ENCODE results near the gene GLB1L3.
"Not testable (repeated sequence)": the region's sequence is repeated elsewhere in the genome, so short reads cannot be mapped to it uniquely, and the experiment has no call there.

GLB1L3 gene

DNA sequence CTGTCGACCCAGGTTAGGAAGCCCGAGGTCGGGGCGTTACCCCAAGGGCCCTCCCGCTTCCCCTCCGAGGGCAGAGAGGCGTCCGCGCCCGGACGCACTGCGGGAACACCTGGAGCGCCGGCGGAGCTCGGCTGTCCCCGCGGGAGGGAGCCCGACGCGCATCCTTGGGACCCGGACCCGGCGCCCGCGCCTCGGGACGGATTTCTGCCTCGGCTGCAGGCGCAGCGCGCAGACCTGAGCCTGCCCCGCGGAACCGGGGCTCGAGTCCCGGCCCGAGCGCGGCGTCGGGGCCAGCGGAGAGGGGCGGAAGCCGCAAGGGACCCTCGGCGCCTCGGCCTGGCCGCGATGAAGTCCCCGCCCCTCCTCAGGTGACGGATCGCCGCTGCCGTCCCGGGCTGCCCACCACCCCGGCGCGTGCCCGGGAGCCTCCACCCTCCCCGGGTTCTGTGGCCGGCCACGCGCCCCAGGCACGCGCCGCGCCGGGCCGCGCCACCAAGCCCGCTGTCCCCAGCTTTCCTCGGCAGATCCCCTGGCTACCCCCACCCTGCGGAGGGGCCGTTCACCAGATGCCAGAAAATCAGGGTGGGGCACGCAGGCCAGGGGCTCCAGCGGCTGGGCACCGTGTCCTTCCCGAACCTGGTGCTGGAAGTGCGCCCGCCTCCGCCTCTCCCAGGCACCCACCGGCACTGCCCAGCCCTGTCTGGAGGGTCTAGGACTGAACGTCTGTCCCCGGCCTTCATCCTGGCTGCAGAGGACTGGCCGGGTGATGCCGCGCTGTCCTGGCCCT, 410 bp downstream of the GLB1L3 start:
- DNase-seq (ENCODE audit: low read depth in 2 of 2): no peak

DNA sequence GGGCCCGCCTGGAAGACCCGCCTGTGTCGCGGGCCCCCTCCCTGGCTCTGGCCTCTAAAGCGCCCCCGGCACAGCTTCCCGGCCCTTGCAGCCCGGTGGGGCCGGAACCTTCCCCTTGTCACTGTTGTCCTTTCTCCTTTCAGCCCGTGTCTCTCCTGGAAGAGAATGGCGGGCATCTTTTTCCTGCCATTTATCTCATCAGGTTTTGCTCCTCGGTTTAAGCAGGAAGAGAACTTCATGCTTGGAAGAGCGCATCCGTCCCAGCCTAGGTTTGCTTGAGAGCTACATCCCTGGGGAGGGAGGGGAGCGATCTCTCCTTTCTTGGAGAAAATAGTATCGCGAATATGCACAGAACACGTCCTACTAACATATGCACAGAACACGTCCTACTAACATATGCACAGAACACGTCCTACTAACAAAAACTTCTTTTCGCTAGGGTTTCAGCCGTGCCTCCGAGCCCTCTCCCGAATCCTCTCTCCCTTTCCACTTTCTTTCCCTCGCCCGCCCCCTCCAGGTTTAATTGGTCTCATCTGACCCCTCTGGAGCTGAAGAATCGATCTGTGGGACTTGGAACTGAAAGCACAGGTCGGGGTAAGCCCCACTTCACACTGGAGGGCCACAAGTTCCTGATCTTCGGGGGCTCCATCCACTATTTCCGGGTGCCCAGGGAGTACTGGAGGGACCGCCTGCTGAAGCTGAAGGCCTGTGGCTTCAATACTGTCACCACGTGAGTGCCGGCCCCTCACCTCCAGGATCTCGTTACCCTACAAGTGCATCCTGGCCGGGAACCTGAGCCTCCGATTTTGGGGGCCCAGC, 1.2 kb downstream of the GLB1L3 start:
- no peak for DNase-seq (ENCODE audit: low read depth in 2 of 2)

DNA sequence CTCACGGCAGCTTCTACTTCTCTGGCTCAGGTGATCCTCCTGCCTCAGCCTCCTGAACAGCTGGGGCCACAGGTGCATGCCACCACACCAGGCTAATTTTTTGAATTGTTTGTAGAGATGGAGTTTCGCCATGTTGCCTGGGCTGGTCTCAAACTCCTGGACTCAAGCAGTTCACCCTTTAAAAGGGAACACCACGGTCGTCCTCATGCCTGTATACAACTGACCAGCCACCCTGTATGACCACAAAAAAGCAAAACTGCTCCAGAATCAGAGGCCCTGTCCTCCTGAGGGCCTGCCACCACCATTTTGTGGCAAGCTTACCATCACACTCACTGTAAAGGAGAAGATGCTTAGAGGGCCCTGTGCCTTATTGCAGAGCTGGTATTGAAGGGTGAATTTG, 2.2 kb downstream of the GLB1L3 start:
- DNase-seq (ENCODE audit: low read depth in 2 of 2): no peak

GRCh38 chr11:134281635-134282034, 5.5 kb downstream of the GLB1L3 start:
- not testable (repeated sequence) for DNase-seq (ENCODE audit: low read depth in 2 of 2)

DNA sequence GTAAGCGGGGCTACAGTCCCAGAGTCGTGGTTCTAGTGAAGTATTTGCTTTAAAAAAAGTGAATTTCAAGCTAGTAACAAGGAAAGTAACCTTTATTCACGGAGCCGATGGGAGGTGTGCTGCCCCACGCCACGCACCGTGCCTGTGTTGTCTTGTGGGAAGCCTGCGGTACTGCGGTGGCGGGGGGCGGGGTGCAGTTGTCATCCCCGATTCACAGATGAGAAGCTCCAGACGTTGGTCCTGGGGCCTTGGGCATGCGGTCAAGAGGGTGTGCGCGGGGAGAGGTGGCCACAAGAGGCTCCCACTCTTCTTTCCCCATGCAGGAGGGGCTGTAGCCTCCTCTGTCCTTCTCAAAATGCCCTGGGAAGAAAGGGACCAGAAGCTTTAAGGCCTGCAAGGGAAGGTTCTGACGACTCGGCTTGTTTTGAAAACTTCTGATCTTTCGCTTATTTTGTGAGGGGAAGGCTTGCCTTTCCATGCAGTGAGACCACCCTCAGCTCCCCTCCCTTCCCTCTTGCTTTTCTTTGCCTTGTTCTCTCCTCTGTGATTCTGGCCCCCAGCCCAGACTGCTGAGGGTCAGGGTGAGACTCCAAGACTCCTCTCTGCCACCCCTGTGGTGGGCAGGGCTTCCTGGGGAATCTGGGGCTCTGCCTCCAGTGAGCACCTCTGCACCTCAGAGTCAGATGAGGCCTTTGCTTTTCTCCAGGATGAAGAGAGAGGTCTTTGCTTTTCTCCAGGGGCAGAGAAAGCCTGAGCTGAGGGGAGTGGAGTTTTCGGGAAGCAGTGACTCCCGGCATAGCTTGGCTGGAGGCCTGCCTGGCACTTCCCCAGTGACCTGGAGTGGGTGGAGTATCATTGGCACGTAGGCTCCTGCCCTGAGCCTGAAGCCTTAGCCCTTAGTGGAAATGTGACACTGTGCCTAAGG, 6.2 kb downstream of the GLB1L3 start:
- DNase-seq (ENCODE audit: low read depth in 2 of 2): no peak

GRCh38 chr11:134283461-134284230, 7.5 kb downstream of the GLB1L3 start:
- DNase-seq (ENCODE audit: low read depth in 2 of 2): no peak

DNA sequence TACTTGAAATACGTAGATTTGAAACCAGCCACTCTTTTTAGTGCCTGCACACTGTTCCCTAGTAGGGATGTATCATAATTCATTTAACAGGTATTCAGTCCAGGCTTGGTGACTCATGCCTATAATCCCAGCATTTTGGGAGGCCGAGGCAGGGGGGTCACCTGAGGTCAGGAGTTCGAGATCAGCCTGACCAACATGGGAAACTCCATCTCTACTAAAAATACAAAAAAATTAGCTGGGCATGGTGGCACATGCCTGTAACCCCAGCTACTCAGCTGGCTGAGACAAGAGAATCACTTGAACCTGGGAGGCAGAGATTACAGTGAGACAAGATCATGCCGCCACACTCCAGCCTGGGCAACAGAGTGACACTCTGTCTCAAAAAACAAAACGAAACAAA, 8.2 kb downstream of the GLB1L3 start:
- DNase-seq (ENCODE audit: low read depth in 2 of 2): not testable (repeated sequence)

GRCh38 chr11:134287561-134287960, 11.4 kb downstream of the GLB1L3 start:
- no peak for DNase-seq (ENCODE audit: low read depth in 2 of 2)

- no peak for DNase-seq (ENCODE audit: low read depth in 2 of 2)
These were observed 12.3 kb downstream of the GLB1L3 start for GRCh38 chr11:134288486-134288885.

DNA sequence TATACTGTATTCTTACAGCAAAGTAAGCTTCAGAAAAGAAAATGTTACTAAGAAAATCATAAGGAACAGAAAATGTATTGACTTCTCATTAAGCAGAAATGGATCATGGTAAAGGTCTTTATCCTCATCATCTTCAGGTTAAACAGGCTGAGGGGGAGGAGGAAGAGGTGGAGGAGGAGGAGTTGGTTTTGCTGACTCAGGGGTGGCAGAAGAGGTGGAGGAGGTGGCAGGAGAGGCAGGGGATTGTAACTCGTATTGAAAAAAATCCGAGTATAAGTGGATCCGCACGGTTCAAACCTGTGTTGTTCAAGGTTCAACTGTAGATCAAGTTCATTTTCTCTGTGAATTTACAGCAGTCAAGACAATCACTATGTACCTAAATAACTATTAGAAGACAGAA, 13.0 kb downstream of the GLB1L3 start:
- DNase-seq (ENCODE audit: low read depth in 2 of 2): no peak

- DNase-seq (ENCODE audit: low read depth in 2 of 2): no peak
These were observed 13.6 kb downstream of the GLB1L3 start for GRCh38 chr11:134289789-134290188.

- DNase-seq (ENCODE audit: low read depth in 2 of 2): no peak
These were observed 14.5 kb downstream of the GLB1L3 start for GRCh38 chr11:134290646-134291045.

GRCh38 chr11:134291196-134291595, 15.0 kb downstream of the GLB1L3 start:
- DNase-seq (ENCODE audit: low read depth in 2 of 2): no peak

GRCh38 chr11:134292661-134293060, 16.5 kb downstream of the GLB1L3 start:
- no peak for DNase-seq (ENCODE audit: low read depth in 2 of 2)

- DNase-seq (ENCODE audit: low read depth in 2 of 2): no peak
These were observed 17.2 kb downstream of the GLB1L3 start for GRCh38 chr11:134293119-134294113.

DNA sequence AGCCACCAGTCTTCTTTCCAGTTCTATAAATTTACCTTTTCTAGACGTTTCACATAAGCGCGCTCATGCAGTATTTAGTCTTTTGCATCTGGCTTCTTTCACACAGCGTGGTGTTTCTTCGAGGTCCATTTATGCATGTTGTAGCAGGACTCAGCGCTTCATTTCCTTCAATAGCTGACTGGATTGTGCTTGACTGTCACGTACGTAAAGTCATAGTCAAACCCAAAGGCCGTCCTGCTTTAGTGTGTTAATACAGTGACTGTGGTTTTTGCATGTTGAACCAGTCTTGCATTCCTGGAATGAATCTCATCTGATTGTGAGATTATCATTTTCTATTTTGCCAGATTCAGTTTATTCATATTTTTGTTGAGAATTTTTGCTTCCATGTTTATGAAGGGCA, 18.5 kb downstream of the GLB1L3 start:
- no peak for DNase-seq (ENCODE audit: low read depth in 2 of 2)

DNA sequence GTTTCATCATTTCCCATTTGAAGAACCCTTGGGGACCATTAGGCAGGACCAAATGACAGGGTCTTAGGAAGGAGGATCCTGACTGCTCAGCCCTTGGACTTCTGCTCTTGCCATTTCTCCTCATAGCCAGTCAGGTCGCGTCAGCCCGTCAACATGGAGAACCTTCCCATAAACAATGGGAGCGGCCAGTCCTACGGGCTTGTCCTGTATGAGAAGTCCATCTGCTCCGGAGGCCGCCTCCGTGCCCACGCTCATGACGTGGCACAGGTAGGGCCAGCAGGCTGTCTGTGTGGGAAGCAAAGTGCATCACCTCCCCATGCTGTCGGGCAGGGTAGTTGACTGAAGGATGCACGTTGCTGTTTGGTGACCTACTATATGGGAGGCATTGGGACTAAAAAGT, 36.0 kb downstream of the GLB1L3 start:
- DNase-seq (ENCODE audit: low read depth in 2 of 2): no peak

DNA sequence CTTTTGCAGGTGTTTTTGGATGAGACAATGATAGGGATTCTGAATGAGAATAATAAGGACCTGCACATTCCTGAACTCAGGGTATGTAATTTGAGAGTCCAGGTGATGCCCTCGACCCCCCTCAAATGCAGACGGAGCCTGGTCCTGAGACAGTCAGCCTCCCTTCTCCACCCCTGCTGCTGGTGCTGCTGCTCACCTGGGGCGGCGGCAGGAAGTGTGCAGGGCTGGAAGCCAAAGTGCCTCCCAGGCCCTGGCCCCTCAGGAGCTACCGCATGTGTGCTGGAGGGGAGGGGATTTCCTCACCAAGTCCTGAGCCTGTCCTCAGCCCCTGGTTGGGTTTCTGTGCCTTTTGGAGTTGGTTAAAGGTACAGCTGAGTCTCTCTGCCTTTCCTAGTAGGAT, 36.6 kb downstream of the GLB1L3 start:
- DNase-seq (ENCODE audit: low read depth in 2 of 2): no peak

DNA sequence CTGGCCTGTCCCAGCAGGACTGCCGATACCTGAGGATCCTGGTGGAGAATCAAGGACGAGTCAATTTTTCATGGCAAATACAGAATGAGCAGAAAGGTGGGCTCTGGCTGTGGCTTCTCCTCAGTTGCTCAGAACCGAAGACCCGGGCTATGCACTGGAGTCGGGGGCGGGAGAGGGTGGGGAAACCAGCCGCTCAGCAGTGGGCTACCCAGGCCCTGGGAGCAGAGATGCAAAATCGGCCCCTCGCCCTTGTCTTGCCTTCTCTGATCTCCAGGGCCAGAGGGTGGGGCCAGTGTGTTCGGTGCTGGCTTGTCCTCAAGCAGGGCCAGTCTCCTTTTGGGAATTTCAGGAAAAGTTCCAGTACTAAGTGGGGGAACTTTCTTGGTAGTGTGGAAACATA, 37.2 kb downstream of the GLB1L3 start:
- no peak for DNase-seq (ENCODE audit: low read depth in 2 of 2)
